HG02840 (cell line): ENCODE results near the gene KRT12.
"Not testable (repeated sequence)": the region's sequence is repeated elsewhere in the genome, so short reads cannot be mapped to it uniquely, and the experiment has no call there.

Experiments
- ATAC-seq: cut with Tn5 transposase; IDR thresholded peaks from one replicate; pipeline ENCODE4 v1.9.1; 2021; ENCODE audit warnings: mild to moderate bottlenecking, moderate library complexity, moderate number of reproducible peaks; ENCODE audit not compliant: unreplicated experiment, low FRiP score

KRT12 gene

DNA sequence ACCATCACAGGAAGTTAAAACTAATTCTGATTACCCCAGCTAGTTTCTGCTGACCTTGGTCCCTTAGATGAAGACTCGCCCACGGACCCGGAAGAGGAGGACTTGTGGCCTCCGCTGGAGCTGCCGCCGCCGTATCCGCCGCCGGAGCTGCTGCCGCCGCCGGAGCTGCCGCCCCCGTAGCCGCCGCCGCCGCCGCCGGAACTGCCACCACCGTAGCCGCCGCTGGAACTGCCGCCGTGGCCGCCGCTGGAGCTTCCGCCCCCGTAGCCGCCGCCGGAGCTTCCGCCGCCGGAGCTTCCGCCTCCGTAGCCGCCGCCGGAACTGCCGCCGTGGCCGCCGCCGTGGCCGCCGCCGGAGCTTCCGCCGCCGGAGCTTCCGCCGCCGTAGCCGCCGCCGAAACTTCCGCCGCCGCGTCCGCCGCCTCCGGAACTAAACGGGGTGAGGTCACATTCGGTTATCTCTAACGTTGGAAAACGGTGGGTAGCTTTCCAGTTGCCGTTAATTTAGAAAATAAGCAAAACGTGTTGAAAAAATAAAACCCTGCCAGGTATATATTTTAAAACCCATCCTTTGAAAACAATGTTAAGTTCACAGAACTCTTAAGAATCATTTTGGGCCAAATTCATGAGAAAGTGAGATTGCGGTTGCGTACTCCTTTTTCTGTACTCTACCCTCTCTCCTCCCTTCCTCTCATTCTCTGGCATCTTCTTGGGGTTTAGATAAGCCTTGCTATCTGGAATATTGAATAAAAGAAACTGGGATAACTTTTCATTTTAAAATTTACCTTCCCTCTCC, 48.1 kb downstream of the KRT12 start:
- peak; percentile 80 for ATAC-seq

DNA sequence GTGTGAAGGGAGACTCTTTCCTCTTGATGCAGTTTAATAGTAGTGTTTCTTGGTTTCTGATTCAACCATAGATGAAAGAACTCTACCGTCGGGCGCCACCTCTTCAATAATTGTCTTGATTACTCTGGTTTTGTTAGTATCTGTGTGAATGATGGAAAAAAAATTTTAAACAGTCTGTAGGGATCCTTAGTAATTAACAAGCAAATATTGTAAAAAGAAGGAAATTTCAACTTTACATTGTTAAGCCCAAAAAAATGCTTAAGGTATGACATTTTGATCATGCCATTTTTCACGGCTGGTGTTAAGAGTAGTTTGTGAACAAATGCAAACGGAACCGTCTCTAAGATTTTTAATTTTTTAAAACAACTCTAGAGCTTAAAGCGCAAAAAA, 48.7 kb downstream of the KRT12 start:
- ATAC-seq, result no peak

DNA sequence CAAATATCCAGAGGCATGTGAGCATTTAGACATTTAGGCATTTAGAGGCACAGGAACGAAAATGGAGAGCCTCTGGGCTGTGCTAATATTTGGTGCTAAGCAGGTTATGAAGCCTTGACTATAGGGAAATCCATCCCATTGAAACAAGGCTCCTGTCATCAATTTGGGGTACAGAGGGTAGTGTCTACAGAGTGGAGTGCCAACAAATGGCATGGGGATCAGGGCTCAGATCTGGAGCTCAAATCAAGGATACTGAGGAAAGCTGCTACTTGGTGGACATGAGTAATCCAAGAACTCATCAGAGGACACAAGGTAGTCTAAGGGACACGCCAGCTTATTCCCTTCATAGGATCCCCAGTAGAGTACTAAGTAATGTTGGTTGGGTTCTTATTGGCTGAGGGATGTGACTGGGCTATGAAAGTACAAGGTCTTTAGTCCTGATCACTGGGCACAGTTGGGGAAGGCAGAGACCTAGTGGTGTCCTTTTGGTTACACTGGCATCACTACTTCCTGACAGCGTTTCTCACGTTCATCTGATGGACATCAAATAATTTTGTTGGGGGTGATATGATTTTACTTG, 49.8 kb downstream of the KRT12 start:
- no peak for ATAC-seq

DNA sequence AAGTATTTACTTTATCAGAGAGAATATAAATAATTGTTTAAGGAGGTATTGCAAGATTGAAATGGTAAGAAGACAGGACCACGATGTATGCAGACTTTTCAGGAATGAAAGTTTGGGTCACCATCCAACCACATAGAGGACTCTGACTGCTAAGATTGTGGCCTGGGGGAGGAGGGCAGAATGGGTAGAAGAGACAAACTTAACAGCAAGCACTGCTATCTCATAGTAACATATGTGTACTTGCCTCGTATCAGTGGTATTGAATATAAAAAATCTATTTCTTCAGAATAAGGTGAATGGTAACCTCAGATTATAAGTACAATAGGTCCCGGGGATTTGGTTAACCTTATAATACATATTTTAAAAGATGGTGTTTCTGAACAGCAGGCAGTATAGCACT, 50.5 kb downstream of the KRT12 start:
- no peak for ATAC-seq

DNA sequence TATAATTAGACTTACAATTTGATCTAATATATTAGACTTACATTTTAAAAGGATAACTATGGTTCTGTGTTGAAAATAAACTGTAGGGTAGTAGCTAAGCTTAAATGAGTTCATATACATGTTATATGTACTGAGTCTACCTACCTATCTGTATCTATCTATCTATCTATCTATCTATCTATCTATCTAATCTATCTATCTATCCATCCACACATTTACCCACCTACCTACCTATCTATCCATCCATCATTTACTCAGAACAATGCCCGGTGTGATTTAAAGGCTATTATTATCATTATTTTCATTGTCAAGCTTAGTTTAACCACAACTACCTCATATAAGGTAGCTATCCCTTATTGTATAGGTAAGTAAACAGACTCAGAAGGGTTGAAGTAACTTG, 51.6 kb downstream of the KRT12 start:
- ATAC-seq, result no peak

DNA sequence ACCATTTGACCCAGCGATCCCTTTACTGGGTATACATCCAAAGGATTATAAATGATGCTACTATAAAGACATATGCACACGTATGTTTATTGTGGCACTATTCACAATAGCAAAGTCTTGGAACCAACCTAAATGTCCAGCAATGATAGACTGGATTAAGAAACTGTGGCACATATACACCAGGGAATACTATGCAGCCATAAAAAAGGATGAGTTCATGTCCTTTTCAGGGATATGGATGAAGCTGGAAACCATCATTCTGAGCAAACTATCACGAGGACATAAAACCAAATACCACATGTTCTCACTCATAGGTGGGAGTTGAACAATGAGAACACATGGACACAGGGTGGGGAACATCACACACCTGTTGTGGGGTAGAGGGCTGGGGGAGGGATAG, 52.4 kb downstream of the KRT12 start:
- ATAC-seq, result not testable (repeated sequence)

DNA sequence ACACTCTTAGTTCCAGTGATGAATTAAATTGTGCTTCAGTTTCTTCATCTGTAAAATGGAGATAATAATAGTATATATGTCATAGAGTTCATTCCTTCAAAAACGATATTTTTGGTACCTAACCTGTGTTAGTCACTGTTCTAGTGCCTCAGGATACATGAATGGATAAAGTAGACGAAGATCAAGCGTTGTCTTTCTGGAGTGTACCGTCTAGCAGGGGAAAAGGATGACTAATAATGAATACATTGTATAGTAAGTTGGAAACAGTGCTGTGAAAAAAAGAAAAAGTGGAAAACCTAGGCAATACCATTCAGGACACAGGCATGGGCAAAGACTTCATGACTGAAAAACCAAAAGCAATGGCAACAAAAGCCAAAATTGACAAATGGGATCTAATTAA, 53.2 kb downstream of the KRT12 start:
- no peak for ATAC-seq

DNA sequence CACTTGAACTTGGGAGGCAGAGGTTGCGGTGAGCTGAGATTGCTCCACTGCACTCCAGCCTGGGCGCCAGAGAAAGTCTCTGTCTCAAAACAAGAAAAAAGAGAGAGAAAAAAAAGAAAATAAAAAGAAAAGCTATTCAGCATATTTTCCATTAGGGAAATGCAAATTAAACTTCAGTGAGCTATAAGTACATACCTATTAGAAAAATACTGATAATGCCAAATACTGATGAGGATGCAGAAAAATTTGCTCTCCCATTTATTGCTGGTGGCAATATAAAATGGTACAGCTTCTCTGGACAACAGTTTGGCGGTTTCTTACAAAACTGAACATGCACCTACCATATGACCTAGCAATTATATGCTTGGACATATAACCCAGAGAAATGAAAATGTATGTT, 54.4 kb downstream of the KRT12 start:
- no peak for ATAC-seq
